ENCODE data around the gene SMPD3. TPM values are rescaled to one million over a fixed set of nuclear protein-coding genes. Genes with fewer than 3 reads are reported as not detected.

The SMPD3 gene
- total RNA-seq, 1 donor, result 0.86 TPM

DNA sequence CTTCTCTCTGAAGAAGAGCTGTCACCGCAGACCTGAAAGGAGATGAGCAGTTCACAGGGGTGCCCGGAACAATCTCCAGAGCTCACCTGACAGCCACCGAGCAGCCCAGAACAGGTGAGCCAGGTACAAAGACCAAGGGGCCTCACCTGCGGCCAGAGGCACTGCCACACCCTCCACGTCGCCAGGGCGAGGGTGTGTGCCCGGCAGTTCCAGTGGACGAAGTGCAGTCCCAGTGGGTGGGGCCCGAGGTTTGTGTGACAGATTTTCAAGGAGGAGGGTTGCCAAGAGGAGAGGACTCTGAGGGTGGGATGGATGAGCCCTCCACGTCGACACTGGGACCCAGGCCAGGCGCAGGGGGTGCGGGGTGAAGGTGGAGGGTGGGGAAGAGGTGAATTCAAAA, 61.7 kb downstream of the SMPD3 start:
- DNase-seq (ENCODE audit: low read depth), result no peak
- TF ChIP-seq, protein P1, sequence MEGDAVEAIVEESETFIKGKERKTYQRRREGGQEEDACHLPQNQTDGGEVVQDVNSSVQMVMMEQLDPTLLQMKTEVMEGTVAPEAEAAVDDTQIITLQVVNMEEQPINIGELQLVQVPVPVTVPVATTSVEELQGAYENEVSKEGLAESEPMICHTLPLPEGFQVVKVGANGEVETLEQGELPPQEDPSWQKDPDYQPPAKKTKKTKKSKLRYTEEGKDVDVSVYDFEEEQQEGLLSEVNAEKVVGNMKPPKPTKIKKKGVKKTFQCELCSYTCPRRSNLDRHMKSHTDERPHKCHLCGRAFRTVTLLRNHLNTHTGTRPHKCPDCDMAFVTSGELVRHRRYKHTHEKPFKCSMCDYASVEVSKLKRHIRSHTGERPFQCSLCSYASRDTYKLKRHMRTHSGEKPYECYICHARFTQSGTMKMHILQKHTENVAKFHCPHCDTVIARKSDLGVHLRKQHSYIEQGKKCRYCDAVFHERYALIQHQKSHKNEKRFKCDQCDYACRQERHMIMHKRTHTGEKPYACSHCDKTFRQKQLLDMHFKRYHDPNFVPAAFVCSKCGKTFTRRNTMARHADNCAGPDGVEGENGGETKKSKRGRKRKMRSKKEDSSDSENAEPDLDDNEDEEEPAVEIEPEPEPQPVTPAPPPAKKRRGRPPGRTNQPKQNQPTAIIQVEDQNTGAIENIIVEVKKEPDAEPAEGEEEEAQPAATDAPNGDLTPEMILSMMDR (IDR thresholded peaks at IDR 0.05; ENCODE audit: insufficient read depth, low read depth, low read length), result no peak
- no peak overlapping the region for H3K4me3 ChIP-seq (ENCODE audit: low read depth, low read length)

DNA sequence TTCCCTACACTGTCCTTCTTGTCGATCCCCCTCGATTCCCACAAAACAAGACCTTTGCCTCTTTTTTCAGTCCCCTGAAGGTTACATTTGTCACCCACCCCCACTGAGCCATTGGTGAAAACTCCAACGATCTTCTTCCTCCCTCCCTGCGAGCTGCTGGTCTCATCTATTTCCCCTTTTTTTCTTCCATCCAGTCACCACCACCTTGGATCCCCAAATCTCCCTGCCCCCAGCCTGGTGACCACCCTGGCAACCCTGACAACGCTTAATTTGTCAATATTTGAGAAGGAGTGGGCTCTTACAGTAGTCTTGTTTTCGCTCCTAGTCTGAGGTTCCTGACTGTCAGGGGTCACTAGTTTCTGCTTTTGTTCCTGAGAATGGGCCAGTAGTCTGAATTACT, 62.9 kb downstream of the SMPD3 start:
- TF ChIP-seq, protein P1 (IDR thresholded peaks at IDR 0.05; ENCODE audit: insufficient read depth, low read depth, low read length), result no peak
- DNase-seq (ENCODE audit: low read depth), result no peak
- no peak overlapping the region for H3K4me3 ChIP-seq (ENCODE audit: low read depth, low read length)

DNA sequence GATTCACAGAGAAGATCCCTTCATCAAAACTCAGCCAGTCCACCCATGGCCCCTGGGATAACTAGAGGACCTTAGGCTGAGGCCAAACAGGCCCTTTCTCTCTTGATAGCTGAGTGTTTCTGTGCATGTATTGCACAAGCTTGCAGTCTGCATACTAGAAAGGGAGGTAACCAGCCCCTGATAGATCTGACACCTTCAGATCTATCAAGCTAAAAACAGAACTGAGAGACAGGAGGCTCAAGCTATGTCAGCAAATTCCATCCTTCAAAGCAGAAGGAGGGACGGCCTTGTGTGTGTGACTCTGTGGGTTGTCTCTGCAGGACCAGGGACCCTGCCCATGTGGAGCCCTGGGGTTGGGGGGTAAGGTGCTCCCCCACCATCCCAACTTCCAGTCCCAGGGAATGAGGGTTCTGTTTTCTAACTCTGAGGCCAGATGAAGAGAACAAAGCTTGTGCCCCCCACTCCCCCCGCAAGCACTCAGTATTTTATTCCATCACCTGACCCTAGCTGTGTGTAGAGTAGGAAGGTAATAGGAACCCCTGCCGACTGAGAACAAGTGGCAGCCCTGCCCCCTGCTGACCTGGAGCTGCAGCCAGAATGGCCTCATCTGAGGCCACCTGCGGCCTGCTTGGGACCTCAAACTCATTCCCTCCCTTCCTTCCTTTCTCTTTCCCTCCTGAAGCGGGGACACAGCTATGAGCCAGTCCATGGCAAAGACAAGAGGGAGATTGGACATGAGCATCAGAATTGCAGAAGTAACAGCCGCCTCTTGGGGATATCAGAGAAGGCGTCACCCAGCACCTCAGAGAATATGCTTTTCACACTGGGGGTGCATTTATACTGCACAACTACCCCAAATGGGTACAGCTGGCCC, 63.8 kb downstream of the SMPD3 start:
- no peak for DNase-seq (ENCODE audit: low read depth)
- TF ChIP-seq, protein P1 (IDR thresholded peaks at IDR 0.05; ENCODE audit: insufficient read depth, low read depth, low read length), result no peak
- H3K4me3 ChIP-seq (ENCODE audit: low read depth, low read length), result no peak overlapping the region

DNA sequence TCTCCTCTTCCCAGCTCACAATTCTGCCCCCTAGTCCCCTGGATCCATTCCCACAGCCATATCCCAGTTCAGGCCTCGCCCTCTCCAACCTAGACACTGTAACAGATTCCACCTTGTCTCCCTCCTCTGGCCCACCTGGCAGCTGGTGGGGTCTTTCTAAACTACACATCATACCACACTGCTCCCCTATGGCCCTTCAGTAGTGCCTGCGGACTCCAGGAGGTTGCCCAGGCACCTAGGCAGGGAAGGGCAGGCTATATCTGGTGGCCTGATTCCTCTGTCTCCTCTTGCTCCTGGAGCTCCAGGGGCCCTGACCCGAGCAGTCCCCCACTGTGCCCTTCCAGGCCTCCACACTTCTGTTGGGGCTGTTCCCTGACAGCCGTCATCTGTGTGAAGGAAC, 64.5 kb downstream of the SMPD3 start:
- TF ChIP-seq, protein P1 (IDR thresholded peaks at IDR 0.05; ENCODE audit: insufficient read depth, low read depth, low read length), result no peak
- no peak overlapping the region for H3K4me3 ChIP-seq (ENCODE audit: low read depth, low read length)
- no peak for DNase-seq (ENCODE audit: low read depth)

DNA sequence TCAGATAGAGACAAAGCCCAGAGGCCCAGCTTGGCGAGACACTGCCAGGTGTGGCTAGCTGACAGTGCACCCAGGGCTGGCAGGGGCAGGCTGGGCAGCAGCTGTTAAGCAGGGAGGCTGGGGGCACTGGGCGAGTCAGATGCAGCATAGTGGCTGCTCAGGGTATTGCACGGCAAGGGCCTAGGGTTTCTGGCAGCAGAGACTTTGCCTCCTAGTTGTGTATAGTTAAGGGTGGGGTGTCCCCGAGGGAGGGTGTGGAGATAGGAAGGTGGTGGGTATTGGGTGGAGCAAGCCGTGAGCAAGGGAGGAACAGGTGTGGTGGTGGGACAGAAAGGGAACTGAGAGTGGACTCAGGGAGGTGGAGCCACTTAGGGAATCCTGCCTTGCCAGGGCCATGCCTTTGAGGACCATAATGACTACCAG, 66.0 kb downstream of the SMPD3 start:
- no peak for DNase-seq (ENCODE audit: low read depth)
- H3K4me3 ChIP-seq (ENCODE audit: low read depth, low read length), result no peak overlapping the region
- TF ChIP-seq, protein P1 (IDR thresholded peaks at IDR 0.05; ENCODE audit: insufficient read depth, low read depth, low read length), result peak; percentile 38

DNA sequence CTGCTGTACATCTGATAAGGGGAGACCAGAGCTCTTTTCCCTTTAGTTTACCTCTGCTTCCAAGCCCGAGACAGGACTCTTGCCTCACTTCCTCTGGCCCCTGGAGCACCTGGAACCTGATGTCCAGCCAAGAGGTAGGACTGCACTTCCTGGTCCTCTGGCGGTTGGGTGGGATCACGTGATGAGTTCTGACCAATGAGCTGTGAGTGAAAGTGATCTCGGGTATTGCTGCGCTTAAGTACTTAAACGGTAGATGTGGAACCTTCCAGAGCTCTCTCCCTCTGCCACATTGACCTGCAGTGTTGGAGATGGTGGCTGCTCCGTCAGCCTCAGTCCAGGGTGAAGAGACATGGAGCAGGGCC, 67.0 kb downstream of the SMPD3 start:
- DNase-seq (ENCODE audit: low read depth), result no peak
- TF ChIP-seq, protein P1 (IDR thresholded peaks at IDR 0.05; ENCODE audit: insufficient read depth, low read depth, low read length), result no peak
- no peak overlapping the region for H3K4me3 ChIP-seq (ENCODE audit: low read depth, low read length)
